HEK293 (cell line): ENCODE results near the gene ITK.

Source experiments
- CTCF ChIA-PET: fragments of 350-600 bp; formaldehyde crosslinking; extraction: SDS; loops from one replicate; lab custom pipeline; 2021; ENCODE audit warnings: antibody characterized with exemption; lab: Yijun Ruan, JAX
- POLR2A ChIA-PET: fragments of 300-600 bp; formaldehyde crosslinking; extraction: SDS; loops from one replicate; lab custom pipeline; 2020; ENCODE audit warnings: antibody characterized with exemption, inconsistent platforms; lab: Yijun Ruan, JAX
- H3K27ac ChIP-seq: fragments of 200-500 bp; sonication (Bioruptor generic); 2 replicates; pipeline ENCODE4 v1.5.1; 2014; ENCODE audit warnings: low read depth, low read length, control low read depth, inconsistent platforms; ENCODE audit errors: extremely low read depth
- H3K36me3 ChIP-seq, 2 experiments: fragments of 200-500 bp in 1 of 2; sonication (Bioruptor generic) in 1 of 2; 1 replicate in 1 of 2; 2 replicates in 1 of 2; pipeline ENCODE4 v1.5.1; 2014 to 2017; ENCODE audit warnings: inconsistent platforms in 2 of 2, low read length in 2 of 2; ENCODE audit not compliant: control insufficient read depth in 2 of 2, insufficient read depth in 1 of 2
- H3K4me1 ChIP-seq: fragments of 200-500 bp; sonication (Bioruptor generic); 2 replicates; pipeline ENCODE4 v1.5.1; 2014; ENCODE audit warnings: mild to moderate bottlenecking, low read length, inconsistent platforms; ENCODE audit not compliant: control insufficient read depth, insufficient read depth
- H3K4me3 ChIP-seq: 2 replicates; pipeline ENCODE4 v1.5.1; 2011; ENCODE audit warnings: low read depth, mild to moderate bottlenecking, control low read depth, low read length, moderate library complexity
- H3K9me3 ChIP-seq: fragments of 200-500 bp; sonication (Bioruptor generic); 2 replicates; pipeline ENCODE4 v1.5.1; 2014; ENCODE audit warnings: low read depth, low read length, inconsistent platforms; ENCODE audit not compliant: control insufficient read depth, insufficient read depth
- FEZF1 ChIP-seq: fragments of 450-650 bp; formaldehyde crosslinking; IDR thresholded peaks from 2 replicates; pipeline ENCODE4 v1.5.1; 2016; ENCODE audit warnings: missing biosample characterization, missing genetic modification characterization
- HOXC10 ChIP-seq: sonication (generic); formaldehyde crosslinking; IDR thresholded peaks from 2 replicates; pipeline ENCODE4 v1.8.1; 2023; ENCODE audit warnings: mild to moderate bottlenecking, missing genetic modification reagents
- IKZF3 ChIP-seq: fragments of 450-650 bp; IDR thresholded peaks from 2 replicates; pipeline ENCODE4 v1.5.0; 2018; ENCODE audit warnings: missing biosample characterization, mild to moderate bottlenecking, missing genetic modification characterization, moderate library complexity
- KLF10 ChIP-seq: fragments of 450-650 bp; IDR thresholded peaks from 2 replicates; pipeline ENCODE4 v1.5.1; 2018; ENCODE audit warnings: missing biosample characterization, mild to moderate bottlenecking, missing genetic modification characterization
- KLF7 ChIP-seq: fragments of 450-650 bp; formaldehyde crosslinking; IDR thresholded peaks from 2 replicates; pipeline ENCODE4 v1.5.1; 2016; ENCODE audit warnings: missing biosample characterization, missing genetic modification characterization, borderline replicate concordance
- KLF8 ChIP-seq: fragments of 450-650 bp; formaldehyde crosslinking; IDR thresholded peaks from 2 replicates; pipeline ENCODE4 v1.5.1; 2016; ENCODE audit warnings: missing biosample characterization, missing genetic modification characterization
- KLF9 ChIP-seq: fragments of 450-650 bp; formaldehyde crosslinking; IDR thresholded peaks from 2 replicates; pipeline ENCODE4 v1.5.1; 2016; ENCODE audit warnings: missing biosample characterization, missing genetic modification characterization, low read depth
- OVOL3 ChIP-seq: fragments of 450-650 bp; formaldehyde crosslinking; IDR thresholded peaks from 2 replicates; pipeline ENCODE4 v1.5.1; 2016; ENCODE audit warnings: missing biosample characterization, missing genetic modification characterization
- PRDM4 ChIP-seq: fragments of 450-650 bp; formaldehyde crosslinking; IDR thresholded peaks from 2 replicates; pipeline ENCODE4 v1.5.1; 2017; ENCODE audit warnings: missing biosample characterization, missing genetic modification characterization
- SP2 ChIP-seq: fragments of 450-650 bp; formaldehyde crosslinking; IDR thresholded peaks from 2 replicates; pipeline ENCODE4 v1.5.1; 2016; ENCODE audit warnings: missing biosample characterization, missing genetic modification characterization
- SP3 ChIP-seq: fragments of 450-650 bp; formaldehyde crosslinking; IDR thresholded peaks from 2 replicates; pipeline ENCODE4 v1.5.1; 2016; ENCODE audit warnings: missing biosample characterization, missing genetic modification characterization
- SP7 ChIP-seq: fragments of 450-650 bp; formaldehyde crosslinking; IDR thresholded peaks from 2 replicates; pipeline ENCODE4 v1.5.1; 2016; ENCODE audit warnings: missing biosample characterization, missing genetic modification characterization
- YY2 ChIP-seq: fragments of 450-650 bp; formaldehyde crosslinking; IDR thresholded peaks from 2 replicates; pipeline ENCODE4 v1.5.1; 2016; ENCODE audit warnings: missing biosample characterization, missing genetic modification characterization
- ZBTB17 ChIP-seq: fragments of 450-650 bp; formaldehyde crosslinking; IDR thresholded peaks from 2 replicates; pipeline ENCODE4 v1.5.1; 2016; ENCODE audit warnings: missing biosample characterization, missing genetic modification characterization
- ZNF121 ChIP-seq: fragments of 450-650 bp; formaldehyde crosslinking; IDR thresholded peaks from 2 replicates; pipeline ENCODE4 v1.5.1; 2016; ENCODE audit warnings: missing biosample characterization, missing genetic modification characterization
- ZNF16 ChIP-seq: fragments of 450-650 bp; formaldehyde crosslinking; IDR thresholded peaks from 2 replicates; pipeline ENCODE4 v1.5.1; 2016; ENCODE audit warnings: low read depth, missing biosample characterization, missing genetic modification characterization
- ZNF335 ChIP-seq: fragments of 450-650 bp; formaldehyde crosslinking; conservative IDR thresholded peaks from 2 replicates; pipeline ENCODE4 v1.5.1; 2016; ENCODE audit warnings: missing biosample characterization, missing genetic modification characterization
- ZNF366 ChIP-seq: fragments of 450-650 bp; formaldehyde crosslinking; conservative IDR thresholded peaks from 2 replicates; pipeline ENCODE4 v1.5.1; 2016; ENCODE audit warnings: missing biosample characterization, missing genetic modification characterization
- ZNF37A ChIP-seq: fragments of 450-650 bp; IDR thresholded peaks from 2 replicates; pipeline ENCODE4 v1.5.1; 2018; ENCODE audit warnings: missing biosample characterization, missing genetic modification characterization
- ZNF501 ChIP-seq: fragments of 450-650 bp; formaldehyde crosslinking; IDR thresholded peaks from 2 replicates; pipeline ENCODE4 v1.5.1; 2016; ENCODE audit warnings: missing biosample characterization, missing genetic modification characterization
- ZNF529 ChIP-seq: fragments of 450-650 bp; formaldehyde crosslinking; IDR thresholded peaks from 2 replicates; pipeline ENCODE4 v1.5.1; 2017; ENCODE audit warnings: missing genetic modification characterization, missing biosample characterization; ENCODE audit not compliant: insufficient replicate concordance
- ZNF544 ChIP-seq: fragments of 450-650 bp; formaldehyde crosslinking; IDR thresholded peaks from 2 replicates; pipeline ENCODE4 v1.5.0; 2017; ENCODE audit warnings: missing biosample characterization, missing genetic modification characterization
- ZNF660 ChIP-seq: fragments of 450-650 bp; IDR thresholded peaks from 2 replicates; pipeline ENCODE4 v1.5.1; 2018; ENCODE audit warnings: missing biosample characterization, mild to moderate bottlenecking, missing genetic modification characterization
- ZNF670 ChIP-seq: fragments of 450-650 bp; formaldehyde crosslinking; IDR thresholded peaks from 2 replicates; pipeline ENCODE4 v1.5.1; 2016; ENCODE audit warnings: missing biosample characterization, missing genetic modification characterization, low read depth
- ZNF777 ChIP-seq: fragments of 450-650 bp; formaldehyde crosslinking; IDR thresholded peaks from 2 replicates; pipeline ENCODE4 v1.5.1; 2017; ENCODE audit warnings: missing biosample characterization, missing genetic modification characterization, borderline replicate concordance
- ZNF837 ChIP-seq: fragments of 450-650 bp; formaldehyde crosslinking; IDR thresholded peaks from 2 replicates; pipeline ENCODE4 v1.5.1; 2016; ENCODE audit warnings: missing biosample characterization, missing genetic modification characterization
- TF ChIP-seq, protein P1 (sequence below): fragments of 450-650 bp; formaldehyde crosslinking; optimal IDR thresholded peaks from 2 replicates; pipeline ENCODE3; 2016; ENCODE audit warnings: missing biosample characterization, mild to moderate bottlenecking, missing genetic modification characterization
- TF ChIP-seq, protein P2 (sequence below): fragments of 450-650 bp; formaldehyde crosslinking; IDR thresholded peaks from 2 replicates; pipeline ENCODE4 v1.5.1; 2016; ENCODE audit warnings: missing biosample characterization, missing genetic modification characterization
- TF ChIP-seq, protein P3 (sequence below): fragments of 450-650 bp; formaldehyde crosslinking; IDR thresholded peaks from 2 replicates; pipeline ENCODE4 v1.5.1; 2016; ENCODE audit warnings: missing biosample characterization, missing genetic modification characterization

The ITK gene

DNA sequence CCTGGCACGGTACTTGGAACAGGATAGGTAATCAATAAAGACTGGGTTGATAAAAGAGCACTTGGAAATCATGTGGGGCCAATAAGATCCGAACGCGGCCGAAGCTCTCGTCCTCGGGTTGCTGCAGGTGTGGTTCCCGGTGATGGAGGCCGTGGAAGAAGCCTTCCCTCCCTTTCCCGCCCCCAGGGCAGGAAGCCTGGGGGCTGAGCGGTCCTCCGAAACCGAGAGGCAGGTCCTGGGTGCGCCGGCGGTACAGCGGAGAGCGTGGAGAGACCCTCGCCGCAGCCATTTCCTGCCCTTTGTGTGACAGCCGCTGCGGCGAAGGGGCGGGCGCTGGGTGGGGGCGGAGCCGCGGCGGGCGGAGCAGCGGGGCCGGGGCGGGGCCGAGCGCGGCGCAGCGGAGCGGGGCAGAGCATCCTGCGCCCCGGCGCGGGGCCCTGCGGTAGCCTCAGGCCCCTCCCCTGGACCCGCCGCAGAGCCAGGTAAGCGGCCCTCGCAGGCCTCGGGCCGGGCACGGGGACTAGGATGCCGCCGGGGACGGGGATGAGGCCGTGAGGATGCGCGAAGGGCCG, 85.2 kb downstream of the ITK start, which contains the start of gene CYFIP2:
Gene CYFIP2, plus strand, starts transcription at position 410 of the 572 bp plus-strand sequence. CDS start 19,239 bp downstream, outside the sequence.
- peak within 1 kb of the TSS; percentile 86 for H3K27ac ChIP-seq
- H3K4me3 ChIP-seq, result peak within 1 kb of the TSS; percentile 78
- H3K4me1 ChIP-seq, result peaks cover 24% of the 10 kb centered on the region
- ChIA-PET POLR2A (no interaction called here), CTCF (interaction anchor here (0.6 to 1.6 kb wide), 2 partner anchors 63 to 117 kb away, joined by 3 read pairs; no protein-coding TSS in a partner anchor)
- TF ChIP-seq ZNF16 (tag by site-specific recombination), result no peak
- no peak for TF ChIP-seq ZNF837
- no peak for TF ChIP-seq YY2 (tag by site-specific recombination)
- peak; percentile 47; the same call in 1 of the 2 replicates for TF ChIP-seq ZNF335 (tag by site-specific recombination)
- TF ChIP-seq OVOL3 (tag by site-specific recombination), result no peak
- no peak for TF ChIP-seq SP7
- TF ChIP-seq, protein P1, sequence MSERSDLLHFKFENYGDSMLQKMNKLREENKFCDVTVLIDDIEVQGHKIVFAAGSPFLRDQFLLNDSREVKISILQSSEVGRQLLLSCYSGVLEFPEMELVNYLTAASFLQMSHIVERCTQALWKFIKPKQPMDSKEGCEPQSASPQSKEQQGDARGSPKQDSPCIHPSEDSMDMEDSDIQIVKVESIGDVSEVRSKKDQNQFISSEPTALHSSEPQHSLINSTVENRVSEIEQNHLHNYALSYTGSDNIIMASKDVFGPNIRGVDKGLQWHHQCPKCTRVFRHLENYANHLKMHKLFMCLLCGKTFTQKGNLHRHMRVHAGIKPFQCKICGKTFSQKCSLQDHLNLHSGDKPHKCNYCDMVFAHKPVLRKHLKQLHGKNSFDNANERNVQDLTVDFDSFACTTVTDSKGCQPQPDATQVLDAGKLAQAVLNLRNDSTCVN (tag by site-specific recombination), result peak; percentile 24
- 0 out of 2 replicates have a peak, but pooled peaks have one; percentile 39 for TF ChIP-seq ZNF660
- TF ChIP-seq ZNF670, result no peak
- TF ChIP-seq SP3 (tag by site-specific recombination), result peak; percentile 37
- no peak for TF ChIP-seq ZNF37A (tag by site-specific recombination)
- peak; percentile 18; the same call in 1 of the 2 replicates for TF ChIP-seq KLF9 (tag by site-specific recombination)
- peak; percentile 92; the same call in 1 of the 2 replicates for TF ChIP-seq HOXC10 (CRISPR knock-in tag)
- peak; percentile 88 for TF ChIP-seq ZBTB17
- TF ChIP-seq ZNF544 (tag by site-specific recombination), result no peak
- TF ChIP-seq SP2 (tag by site-specific recombination), result peak; percentile 80
- TF ChIP-seq KLF8 (tag by site-specific recombination), result 0 out of 2 replicates have a peak, but pooled peaks have one; percentile 49
- TF ChIP-seq FEZF1 (tag by site-specific recombination), result peak; percentile 58
- peak; percentile 22; the same call in 1 of the 2 replicates for TF ChIP-seq KLF10 (tag by site-specific recombination)
- no peak for TF ChIP-seq KLF7
- TF ChIP-seq PRDM4, result no peak
- no peak for TF ChIP-seq ZNF529 (tag by site-specific recombination)
- TF ChIP-seq IKZF3 (tag by site-specific recombination), result no peak
- TF ChIP-seq ZNF777 (tag by site-specific recombination), result no peak
- TF ChIP-seq, protein P2, sequence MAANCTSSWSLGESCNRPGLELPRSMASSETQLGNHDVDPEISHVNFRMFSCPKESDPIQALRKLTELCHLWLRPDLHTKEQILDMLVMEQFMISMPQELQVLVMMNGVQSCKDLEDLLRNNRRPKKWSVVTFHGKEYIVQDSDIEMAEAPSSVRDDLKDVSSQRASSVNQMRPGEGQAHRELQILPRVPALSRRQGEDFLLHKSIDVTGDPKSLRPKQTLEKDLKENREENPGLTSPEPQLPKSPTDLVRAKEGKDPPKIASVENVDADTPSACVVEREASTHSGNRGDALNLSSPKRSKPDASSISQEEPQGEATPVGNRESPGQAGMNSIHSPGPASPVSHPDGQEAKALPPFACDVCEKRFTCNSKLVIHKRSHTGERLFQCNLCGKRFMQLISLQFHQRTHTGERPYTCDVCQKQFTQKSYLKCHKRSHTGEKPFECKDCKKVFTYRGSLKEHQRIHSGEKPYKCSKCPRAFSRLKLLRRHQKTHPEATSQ (tag by site-specific recombination), result no peak
- TF ChIP-seq ZNF501 (tag by site-specific recombination), result no peak
- TF ChIP-seq ZNF121, result no peak
- no peak for TF ChIP-seq ZNF366 (tag by site-specific recombination)
- TF ChIP-seq, protein P3, sequence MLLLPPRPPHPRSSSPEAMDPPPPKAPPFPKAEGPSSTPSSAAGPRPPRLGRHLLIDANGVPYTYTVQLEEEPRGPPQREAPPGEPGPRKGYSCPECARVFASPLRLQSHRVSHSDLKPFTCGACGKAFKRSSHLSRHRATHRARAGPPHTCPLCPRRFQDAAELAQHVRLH, result no peak
- H3K36me3 ChIP-seq, result peaks cover 0 to 9% of the 10 kb centered on the region in 2 experiments; a peak in 1 of 3 replicates
- H3K9me3 ChIP-seq, result no peaks in the 10 kb centered on the region
